ENCODE data around the gene PGBD5. TPM values are rescaled to one million over a fixed set of nuclear protein-coding genes. Genes with fewer than 3 reads are reported as not detected.

Gene PGBD5
- total and polyA plus RNA-seq, 9 of the 15 experiments (the other 6 are each of a cell fraction or from before 2014, with no cell fraction given): under 0.01 to 0.40 (median 0.10) TPM; not detected in 3

- TF ChIP-seq SFPQ (IDR thresholded peaks at IDR 0.05; ENCODE audit: low read depth, low read length) (no peak), PYGO2 (tag; IDR thresholded peaks at IDR 0.05) (no peak), MBD2 (IDR thresholded peaks at IDR 0.05; ENCODE audit: borderline replicate concordance, low read depth) (no peak), ARID3B (CRISPR knock-in tag; IDR thresholded peaks at IDR 0.05; ENCODE audit: borderline replicate concordance) (no peak), SMAD2 (IDR thresholded peaks at IDR 0.05; ENCODE audit: low read depth, low read length) (no peak), HMG20B (CRISPR knock-in tag; IDR thresholded peaks at IDR 0.05) (no peak), MTF1 (CRISPR knock-in tag; IDR thresholded peaks at IDR 0.05; ENCODE audit: borderline replicate concordance) (no peak), SMARCA4 (IDR thresholded peaks at IDR 0.05) (no peak), GATAD2B (IDR thresholded peaks at IDR 0.05; ENCODE audit: borderline replicate concordance) (no peak), SIRT6 (IDR thresholded peaks at IDR 0.05; ENCODE audit: low read depth, low read length) (no peak), ZBTB33 (CRISPR knock-in tag; IDR thresholded peaks at IDR 0.05) (peak; percentile 63; the same call in 1 of the 2 replicates), STAT5B (CRISPR knock-in tag; IDR thresholded peaks at IDR 0.05) (no peak), JUND (IDR thresholded peaks at IDR 0.05; ENCODE audit: borderline replicate concordance, low read depth, low read length) (no peak), JUND (tag; IDR thresholded peaks at IDR 0.05; ENCODE audit: borderline replicate concordance, low read depth, low read length) (no peak; the same call in 2 of the 3 replicates), RBM22 (IDR thresholded peaks at IDR 0.05; ENCODE audit: low read depth, low read length, poor library complexity, severe bottlenecking) (no peak), ZNF57 (CRISPR knock-in tag; IDR thresholded peaks at IDR 0.05) (no peak), L3MBTL2 (IDR thresholded peaks at IDR 0.05) (peak; percentile 25; the same call in 1 of the 2 replicates), IRF1 (CRISPR knock-in tag; IDR thresholded peaks at IDR 0.05; ENCODE audit: borderline replicate concordance) (no peak), GATA2 (CRISPR knock-in tag; IDR thresholded peaks at IDR 0.05) (0 out of 2 replicates have a peak, but pooled peaks have one; percentile 14), RBM25 (IDR thresholded peaks at IDR 0.05; ENCODE audit: low read depth, low read length, severe bottlenecking) (peak; percentile 33), DPF2 (IDR thresholded peaks at IDR 0.05) (no peak)
Measured at GRCh38 chr1:230426246-230427093, at the start of gene PGBD5 (continued).

All from K562 (cell line).